ENCODE measurements around the gene DAPK2.
A peak's percentile ranks its signal among the peaks of the same experiment; 100 is the strongest.

DAPK2 gene

GRCh38 chr15:64050281-64051092 lies 4.2 kb upstream of the DAPK2 start:
- TF ChIP-seq FOXM1 (IDR thresholded peaks at IDR 0.05; ENCODE audit: borderline replicate concordance, low read depth) (no peak), EGR1 (IDR thresholded peaks at IDR 0.05) (no peak), RAD21 (IDR thresholded peaks at IDR 0.05; ENCODE audit: low read depth) (no peak), TCF12 (IDR thresholded peaks at IDR 0.05; ENCODE audit: low read depth) (no peak), REST (IDR thresholded peaks at IDR 0.05; ENCODE audit: low read depth) (no peak), EP300 (IDR thresholded peaks at IDR 0.05; ENCODE audit: borderline replicate concordance) (no peak)

GRCh38 chr15:64048781-64049460 lies 2.6 kb upstream of the DAPK2 start:
- no peak for TF ChIP-seq TCF12 (IDR thresholded peaks at IDR 0.05; ENCODE audit: low read depth)
- TF ChIP-seq EGR1 (IDR thresholded peaks at IDR 0.05) = no peak
- TF ChIP-seq FOXM1 (IDR thresholded peaks at IDR 0.05; ENCODE audit: borderline replicate concordance, low read depth) = no peak
- no peak for TF ChIP-seq CREB1 (IDR thresholded peaks at IDR 0.05; ENCODE audit: low read depth)
- no peak for TF ChIP-seq USF1 (IDR thresholded peaks at IDR 0.05)

GRCh38 chr15:64045774-64046420 lies 388 bp downstream of the DAPK2 start:
- TF ChIP-seq NFIC (IDR thresholded peaks at IDR 0.05) (peak; percentile 7; the same call in 1 of the 2 replicates), ZBTB7A (IDR thresholded peaks at IDR 0.05; ENCODE audit: low read depth) (no peak)

- no peak for TF ChIP-seq NFIC (IDR thresholded peaks at IDR 0.05)
- no peak for TF ChIP-seq ZBTB7A (IDR thresholded peaks at IDR 0.05; ENCODE audit: low read depth)
Observed at GRCh38 chr15:64045101-64045435, 1.2 kb downstream of the DAPK2 start.

- no peak for TF ChIP-seq CEBPB (IDR thresholded peaks at IDR 0.05)
- TF ChIP-seq FOXM1 (IDR thresholded peaks at IDR 0.05; ENCODE audit: borderline replicate concordance, low read depth) = no peak
- TF ChIP-seq TAF1 (IDR thresholded peaks at IDR 0.05; ENCODE audit: low read depth) = no peak
- TF ChIP-seq REST (IDR thresholded peaks at IDR 0.05; ENCODE audit: low read depth) = no peak
- no peak for TF ChIP-seq CREB1 (IDR thresholded peaks at IDR 0.05; ENCODE audit: low read depth)
- TF ChIP-seq EGR1 (IDR thresholded peaks at IDR 0.05) = no peak
- no peak for TF ChIP-seq EP300 (IDR thresholded peaks at IDR 0.05; ENCODE audit: borderline replicate concordance)
- TF ChIP-seq TCF12 (IDR thresholded peaks at IDR 0.05; ENCODE audit: low read depth) = no peak
- TF ChIP-seq USF1 (IDR thresholded peaks at IDR 0.05) = no peak
- TF ChIP-seq NFIC (IDR thresholded peaks at IDR 0.05) = no peak
- TF ChIP-seq ZBTB7A (IDR thresholded peaks at IDR 0.05; ENCODE audit: low read depth) = no peak
- no peak for TF ChIP-seq MAX (IDR thresholded peaks at IDR 0.05)
- no peak for TF ChIP-seq YY1 (IDR thresholded peaks at IDR 0.05; ENCODE audit: low read depth)
- TF ChIP-seq TEAD4 (IDR thresholded peaks at IDR 0.05) = no peak
- TF ChIP-seq RAD21 (IDR thresholded peaks at IDR 0.05; ENCODE audit: low read depth) = no peak
Observed at GRCh38 chr15:64044300-64045100, 1.8 kb downstream of the DAPK2 start.

Measured in Ishikawa (cell line).